ENCODE measurements around the gene DENND1A. TPM values are rescaled to one million over a fixed set of nuclear protein-coding genes. Genes with fewer than 3 reads are reported as not detected.

Gene DENND1A
- total RNA-seq, 1 donor, result 56.8 TPM

DNA sequence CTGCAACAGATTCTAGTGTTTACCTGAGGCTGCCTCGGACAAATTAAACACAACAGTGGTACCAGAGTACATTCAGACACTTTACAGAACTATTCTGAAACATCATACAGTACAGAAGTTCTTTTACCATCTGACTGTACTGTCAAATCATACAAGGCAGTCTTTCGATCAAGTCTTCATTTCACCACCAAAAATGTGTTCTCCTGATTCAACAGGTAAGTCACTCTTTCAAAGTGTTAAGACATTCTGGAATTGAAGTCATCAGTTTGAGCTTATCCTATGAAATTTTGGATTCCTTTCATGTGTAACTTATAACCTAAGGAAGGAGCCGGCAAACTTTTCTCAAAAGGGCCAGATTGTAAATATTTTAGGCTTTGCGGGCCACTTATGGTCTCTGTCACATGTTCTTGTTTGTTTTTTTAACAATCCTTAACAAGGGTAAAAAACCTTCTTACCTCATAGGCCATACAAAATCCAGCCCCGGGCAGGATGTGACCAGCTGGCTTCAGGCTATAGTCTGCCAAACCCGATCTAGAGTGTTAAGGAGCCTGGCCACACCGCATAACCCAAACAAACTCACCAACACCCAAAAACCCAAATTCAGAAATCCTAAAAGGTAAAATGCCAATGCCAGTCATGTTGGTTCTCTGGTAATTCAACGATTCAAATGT, 151.6 kb downstream of the DENND1A start:
- no peak for DNase-seq (ENCODE audit: low read depth in 2 of 3, low spot score in 2 of 3)

DNA sequence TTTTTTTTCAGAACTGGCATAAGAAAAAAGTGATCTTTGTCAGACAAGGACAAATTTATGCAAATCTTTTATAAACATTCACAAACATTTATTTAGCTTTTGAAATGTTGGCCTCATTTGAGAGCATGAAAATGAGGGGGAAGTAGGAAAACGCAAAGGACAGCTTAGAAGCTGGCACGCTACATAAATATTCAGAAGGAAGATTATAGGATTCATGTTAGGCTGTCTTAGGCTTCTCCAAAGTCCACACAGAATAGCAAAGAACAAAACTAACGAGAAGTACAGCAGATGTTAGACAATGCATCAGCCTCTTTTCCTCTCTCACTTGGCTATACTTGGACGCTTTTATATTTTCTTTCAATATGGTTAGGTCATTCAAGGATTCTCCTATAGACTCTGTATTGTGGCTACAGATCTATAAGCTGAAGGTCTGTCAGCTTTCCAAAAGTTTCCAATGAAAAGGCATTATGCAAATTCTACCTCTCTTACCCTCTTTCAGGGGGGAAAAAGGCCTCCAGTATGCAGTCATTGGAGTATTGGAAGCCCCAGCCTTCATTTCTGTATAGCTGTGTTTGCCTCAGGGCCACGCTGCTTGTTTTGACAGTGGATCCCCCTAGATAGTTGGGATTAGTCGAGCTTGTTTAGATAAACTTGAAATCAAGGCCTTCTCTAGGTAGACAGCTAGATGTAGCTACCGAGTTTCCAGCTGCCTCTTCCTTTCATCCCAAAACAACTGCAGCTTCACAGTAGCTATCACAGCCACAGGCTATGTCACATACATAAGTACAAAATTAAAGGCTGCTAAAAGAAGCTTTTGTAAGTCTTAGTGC, 153.0 kb downstream of the DENND1A start:
- DNase-seq (ENCODE audit: low read depth in 2 of 3, low spot score in 2 of 3), result no peak

DNA sequence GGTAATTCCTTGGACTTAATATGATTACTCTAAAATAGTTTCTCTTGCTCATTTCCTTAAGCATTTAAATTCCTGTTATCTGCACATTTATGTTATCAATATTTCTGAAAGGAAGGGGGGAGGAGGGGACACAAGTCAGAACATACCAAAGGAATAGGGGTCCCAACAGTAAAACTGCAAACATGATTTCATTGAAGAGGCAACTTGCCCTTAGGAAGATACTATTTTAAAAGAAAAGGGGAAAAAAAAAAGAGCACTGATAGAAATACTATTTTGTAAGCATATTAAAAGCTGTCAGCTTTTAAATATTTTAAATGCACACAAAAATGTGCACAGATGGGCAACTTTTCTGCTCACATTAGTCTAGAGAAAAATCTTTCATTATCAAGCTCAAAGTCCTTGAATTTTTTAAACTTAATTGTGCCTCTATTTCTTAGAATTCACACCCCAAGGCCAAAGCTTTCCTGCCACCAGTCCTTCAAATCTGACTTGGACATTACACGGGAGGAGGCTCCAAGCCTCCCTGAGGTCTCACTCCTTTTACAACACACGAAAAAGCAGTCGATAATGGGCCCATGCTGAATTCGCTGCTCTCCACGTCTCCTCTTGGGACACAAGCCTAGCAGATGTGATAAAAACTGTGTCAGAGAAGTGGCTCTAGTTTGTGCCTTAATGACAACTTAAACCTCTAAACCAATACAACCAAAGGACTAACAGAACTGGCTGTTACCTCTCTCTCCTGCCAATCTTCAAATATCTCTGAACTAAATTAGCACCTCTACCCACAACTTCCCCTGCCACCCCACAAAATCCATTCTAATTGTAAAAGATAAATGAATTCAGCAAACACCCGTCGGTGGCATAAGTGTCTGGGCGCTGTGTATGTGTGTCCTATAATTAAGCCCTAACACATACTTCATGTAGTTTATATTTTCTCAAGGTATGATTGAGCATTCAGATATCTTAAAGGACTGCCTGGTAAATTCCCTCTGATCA, 154.3 kb downstream of the DENND1A start:
- peak in 1 of 3 donors; percentile 12 for DNase-seq (ENCODE audit: low read depth in 2 of 3, low spot score in 2 of 3)

DNA sequence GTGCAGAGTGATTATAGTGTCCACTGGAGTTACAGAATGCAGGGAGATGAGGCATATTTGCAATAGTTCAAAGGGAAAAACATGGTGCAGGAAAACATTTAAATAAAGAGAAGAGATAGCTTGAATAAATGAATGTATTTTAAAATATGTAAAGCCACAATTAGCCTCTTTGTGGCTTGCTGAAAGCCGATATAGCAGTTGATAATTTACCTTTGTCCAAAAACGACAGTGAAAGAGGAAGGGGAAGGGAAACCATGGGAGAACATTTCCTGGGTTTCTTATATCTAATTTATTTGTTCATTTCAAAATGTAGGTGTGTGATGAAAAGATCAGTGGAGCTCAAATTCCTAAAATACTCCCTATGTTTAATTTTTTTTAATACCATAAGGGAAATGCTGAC, 156.1 kb downstream of the DENND1A start:
- DNase-seq (ENCODE audit: low read depth in 2 of 3, low spot score in 2 of 3), result no peak

GRCh38 chr9:123772967-123773366, 157.0 kb downstream of the DENND1A start:
- no peak for DNase-seq (ENCODE audit: low read depth in 2 of 3, low spot score in 2 of 3)

DNA sequence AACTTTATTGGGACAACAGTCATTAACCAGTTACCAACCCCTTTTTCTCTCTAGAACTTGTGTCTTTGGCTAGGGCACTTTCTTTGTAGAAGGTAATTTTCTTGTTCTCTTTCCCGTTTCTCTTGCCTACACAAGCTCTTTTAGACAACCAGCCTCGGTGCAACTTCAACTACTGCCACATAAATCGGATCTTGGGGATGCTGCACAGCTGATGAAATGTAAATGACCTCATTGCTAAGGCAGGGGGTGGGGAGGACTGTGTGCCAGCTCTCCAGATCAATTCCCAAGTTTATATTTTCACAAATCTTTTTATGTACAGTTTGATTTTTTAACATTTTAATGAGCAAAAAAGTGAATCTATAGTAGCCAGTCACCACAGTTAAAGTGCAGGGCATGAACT, 157.6 kb downstream of the DENND1A start:
- DNase-seq (ENCODE audit: low read depth in 2 of 3, low spot score in 2 of 3), result no peak

GRCh38 chr9:123771690-123772089, 158.2 kb downstream of the DENND1A start:
- no peak for DNase-seq (ENCODE audit: low read depth in 2 of 3, low spot score in 2 of 3)

- no peak for DNase-seq (ENCODE audit: low read depth in 2 of 3, low spot score in 2 of 3)
Measured at GRCh38 chr9:123769719-123770118, 160.2 kb downstream of the DENND1A start.

- no peak for DNase-seq (ENCODE audit: low read depth in 2 of 3, low spot score in 2 of 3)
Measured at GRCh38 chr9:123763910-123764588, 165.9 kb downstream of the DENND1A start.

DNA sequence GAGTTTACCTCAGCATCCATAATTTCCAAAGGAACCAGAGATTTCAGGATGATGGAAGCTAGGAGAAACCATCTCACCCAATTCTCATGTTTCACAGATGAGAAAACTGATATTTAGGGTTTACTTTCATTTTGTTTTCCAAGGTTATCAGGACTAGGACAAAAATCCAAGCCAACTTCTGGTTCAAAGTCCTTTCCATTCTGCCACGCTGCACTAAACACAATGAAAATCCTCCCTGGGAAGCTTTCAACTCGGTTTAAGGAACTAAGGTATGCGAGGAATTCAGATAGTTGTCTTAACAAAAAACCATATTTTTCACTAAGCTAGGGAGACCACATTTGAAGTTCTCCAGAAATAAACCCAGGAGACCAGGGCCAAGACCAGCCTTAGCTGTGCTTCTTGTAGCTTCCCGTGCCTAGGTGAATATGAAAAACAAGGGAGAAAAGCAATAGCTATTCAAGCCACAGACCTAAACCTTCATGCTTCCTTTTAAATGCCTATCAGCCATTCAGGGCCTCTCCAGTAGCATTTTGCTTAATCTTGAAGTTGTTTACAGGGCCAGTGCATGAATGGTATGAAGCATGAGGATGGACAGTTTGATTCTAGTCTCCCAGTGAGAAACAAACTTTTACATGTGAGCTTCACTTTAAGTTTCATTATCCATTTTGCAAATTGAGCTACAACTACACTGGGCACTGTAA, 167.9 kb downstream of the DENND1A start:
- DNase-seq (ENCODE audit: low read depth in 2 of 3, low spot score in 2 of 3), result no peak

GRCh38 chr9:123757960-123758359, 172.0 kb downstream of the DENND1A start:
- no peak for DNase-seq (ENCODE audit: low read depth in 2 of 3, low spot score in 2 of 3)

GRCh38 chr9:123757547-123757946, 172.4 kb downstream of the DENND1A start:
- DNase-seq (ENCODE audit: low read depth in 2 of 3, low spot score in 2 of 3), result no peak

- no peak for DNase-seq (ENCODE audit: low read depth in 2 of 3, low spot score in 2 of 3)
Measured at GRCh38 chr9:123756484-123757106, 173.3 kb downstream of the DENND1A start.

DNA sequence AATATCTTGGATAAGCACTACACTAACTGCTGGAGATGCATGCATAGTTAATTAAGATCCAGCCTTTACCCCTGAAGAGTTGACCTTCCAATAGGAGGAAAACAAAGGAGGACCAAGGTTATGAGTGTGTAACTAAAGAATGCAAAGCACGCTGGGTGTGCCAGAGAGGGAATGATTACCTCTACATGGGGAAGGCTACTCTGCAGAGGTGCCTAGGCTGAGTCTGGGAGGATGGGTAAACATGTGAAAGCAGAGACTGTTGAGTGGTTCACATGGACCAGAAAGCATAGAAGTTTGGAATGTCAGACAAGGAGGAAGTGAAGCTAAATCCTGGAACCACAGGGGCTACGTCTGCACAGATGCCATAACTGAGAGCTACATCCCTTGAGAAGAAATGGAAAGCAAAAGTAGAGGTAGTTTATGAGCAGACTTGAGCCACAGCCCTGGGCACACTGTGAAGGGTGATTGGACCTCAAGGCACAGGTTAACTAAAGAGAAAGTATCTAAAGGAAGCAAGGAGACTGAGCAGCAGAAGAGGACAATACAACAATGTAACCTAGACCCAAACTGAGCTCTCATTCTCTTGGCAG, 176.2 kb downstream of the DENND1A start:
- DNase-seq (ENCODE audit: low read depth in 2 of 3, low spot score in 2 of 3), result no peak

- no peak for DNase-seq (ENCODE audit: low read depth in 2 of 3, low spot score in 2 of 3)
Measured at GRCh38 chr9:123753016-123753415, 176.9 kb downstream of the DENND1A start.

DNA sequence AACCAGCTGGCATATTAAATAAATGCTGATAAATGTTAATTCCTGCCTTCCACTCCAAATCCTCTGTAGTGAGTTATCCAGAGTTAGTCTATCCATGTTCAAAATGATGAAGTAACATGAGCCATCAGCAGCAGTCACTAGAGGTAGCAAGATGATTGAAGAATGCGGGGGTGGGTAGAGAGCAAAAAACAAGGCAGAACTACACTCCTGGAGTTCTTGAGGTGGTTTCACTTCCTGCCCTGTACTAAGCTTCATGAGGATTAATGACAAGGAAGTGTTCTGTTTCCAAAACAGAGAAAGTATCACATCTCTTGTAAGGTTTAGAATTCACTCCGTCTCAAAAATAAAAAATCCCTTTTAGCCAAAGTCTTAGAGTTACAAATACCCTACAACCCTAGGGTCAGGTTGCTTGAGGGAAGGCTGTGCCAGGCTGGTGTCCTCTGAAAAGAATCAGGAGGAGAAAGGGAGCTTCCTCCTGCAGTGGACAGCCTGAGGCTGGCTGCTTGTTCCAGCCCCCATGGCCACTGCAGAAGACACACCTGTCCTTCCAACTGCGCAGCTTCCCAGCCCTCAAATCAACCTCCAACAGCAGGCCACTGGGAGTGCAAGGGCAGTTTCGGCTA, 180.2 kb downstream of the DENND1A start:
- peak in 1 of 3 donors; percentile 20 for DNase-seq (ENCODE audit: low read depth in 2 of 3, low spot score in 2 of 3)

DNA sequence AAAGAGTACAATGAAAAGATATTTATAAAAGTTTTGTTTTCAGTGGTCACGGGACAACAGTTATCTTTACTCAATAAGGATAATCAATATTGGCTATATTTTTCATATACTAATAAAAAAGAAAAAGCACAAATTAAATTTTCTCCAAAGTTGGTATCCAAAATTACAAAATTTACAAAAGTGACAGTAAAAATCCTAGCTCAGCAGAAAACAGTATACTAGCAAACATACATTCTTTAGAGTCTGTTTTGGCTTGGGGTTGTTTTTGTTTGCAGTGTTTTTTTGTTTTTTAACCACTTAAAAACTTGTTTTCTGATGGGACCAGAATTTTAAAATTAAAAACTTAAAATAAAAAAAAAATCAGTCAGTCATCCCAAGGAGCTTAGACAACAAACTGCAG, 183.2 kb downstream of the DENND1A start:
- no peak for DNase-seq (ENCODE audit: low read depth in 2 of 3, low spot score in 2 of 3)

DNA sequence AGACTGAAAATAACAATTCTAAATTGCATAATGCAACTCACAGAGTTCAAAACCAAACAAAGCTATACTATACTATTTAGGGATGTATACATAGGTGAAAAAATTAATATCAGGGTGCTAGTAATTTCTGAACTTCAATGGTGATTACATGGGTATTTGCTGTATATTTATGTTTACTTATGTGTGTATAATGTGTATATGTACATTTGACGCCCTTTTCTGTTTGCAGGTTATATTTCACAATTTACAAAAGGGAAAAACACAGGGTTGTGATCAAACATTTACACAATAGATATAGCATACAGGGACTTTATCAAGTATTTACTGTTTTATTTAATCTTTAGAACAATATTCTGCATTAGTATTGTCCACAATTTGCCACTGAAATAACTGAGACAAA, 184.0 kb downstream of the DENND1A start:
- DNase-seq (ENCODE audit: low read depth in 2 of 3, low spot score in 2 of 3), result no peak

- no peak for DNase-seq (ENCODE audit: low read depth in 2 of 3, low spot score in 2 of 3)
Measured at GRCh38 chr9:123745451-123745850, 184.5 kb downstream of the DENND1A start.
